ENCODE measurements around the gene GGNBP2. TPM values are rescaled to one million over a fixed set of nuclear protein-coding genes. Genes with fewer than 3 reads are reported as not detected.

The GGNBP2 gene
- polyA plus RNA-seq, 3 donors, result 22.3 to 89.5 (median 31.5) TPM

GRCh38 chr17:36583787-36584186 lies 39.1 kb downstream of the GGNBP2 start:
- no peak overlapping the region for H3K9ac ChIP-seq (ENCODE audit: insufficient read depth, low read length, poor library complexity, severe bottlenecking)
- Mint-ChIP-seq H3K27ac (no peak overlapping the region), H3K4me3 (no peak overlapping the region), H3K27me3 (ENCODE audit: low read depth in 3 of 3) (no peaks in the 10 kb centered on the region), H3K4me1 (no peaks in the 10 kb centered on the region), H3K9me3 (peaks cover 0 to 3% (median 0%) of the 10 kb centered on the region in 7 donors), H3K36me3 (peaks cover 74 to 89% of the 10 kb centered on the region in 2 donors)
- no peaks in the 10 kb centered on the region for H3K4me1 ChIP-seq (ENCODE audit: control insufficient read depth in 1 of 2, insufficient read depth in 2 of 2, low read length in 2 of 2)
- H3K27ac ChIP-seq (ENCODE audit: low read depth in 1 of 2, low read length in 2 of 2), result no peak overlapping the region
- H2AFZ ChIP-seq (ENCODE audit: insufficient read depth, low read depth, low read length, poor library complexity, severe bottlenecking), result no peak overlapping the region
- H3K36me3 ChIP-seq (replicated peaks in 1 of 2; ENCODE audit: control insufficient read depth in 1 of 2, insufficient read depth in 2 of 2, low read length in 2 of 2), result peaks cover 91 to 98% of the 10 kb centered on the region in 2 donors
- DNase-seq, result no peak
- H3K27me3 ChIP-seq (ENCODE audit: control insufficient read depth in 2 of 2, insufficient read depth in 2 of 2, low read length in 2 of 2), result no peaks in the 10 kb centered on the region
- H3K4me3 ChIP-seq (replicated peaks in 1 of 3; ENCODE audit: low read depth in 2 of 3, low read length in 3 of 3), result no peak overlapping the region
- peaks cover 85% of the 10 kb centered on the region for H4K20me1 ChIP-seq (ENCODE audit: insufficient read depth, low read length)
- WGBS (ENCODE audit: insufficient coverage), result no CpG with 5 or more reads among the region's 1 CpG
- H3K9me3 ChIP-seq (replicated peaks in 1 of 2; ENCODE audit: control insufficient read depth in 1 of 2, insufficient read depth in 1 of 2, low read length in 2 of 2), result no peaks in the 10 kb centered on the region
- intact Hi-C loops (cut with micrococcal nuclease), result no loop called here
- H3K4me2 ChIP-seq (replicated peaks; ENCODE audit: extremely low read depth, low read length, poor library complexity, severe bottlenecking), result no peak overlapping the region
- H3K79me2 ChIP-seq (ENCODE audit: insufficient read depth, low read length), result peaks cover 41% of the 10 kb centered on the region
- TF ChIP-seq, protein P1, sequence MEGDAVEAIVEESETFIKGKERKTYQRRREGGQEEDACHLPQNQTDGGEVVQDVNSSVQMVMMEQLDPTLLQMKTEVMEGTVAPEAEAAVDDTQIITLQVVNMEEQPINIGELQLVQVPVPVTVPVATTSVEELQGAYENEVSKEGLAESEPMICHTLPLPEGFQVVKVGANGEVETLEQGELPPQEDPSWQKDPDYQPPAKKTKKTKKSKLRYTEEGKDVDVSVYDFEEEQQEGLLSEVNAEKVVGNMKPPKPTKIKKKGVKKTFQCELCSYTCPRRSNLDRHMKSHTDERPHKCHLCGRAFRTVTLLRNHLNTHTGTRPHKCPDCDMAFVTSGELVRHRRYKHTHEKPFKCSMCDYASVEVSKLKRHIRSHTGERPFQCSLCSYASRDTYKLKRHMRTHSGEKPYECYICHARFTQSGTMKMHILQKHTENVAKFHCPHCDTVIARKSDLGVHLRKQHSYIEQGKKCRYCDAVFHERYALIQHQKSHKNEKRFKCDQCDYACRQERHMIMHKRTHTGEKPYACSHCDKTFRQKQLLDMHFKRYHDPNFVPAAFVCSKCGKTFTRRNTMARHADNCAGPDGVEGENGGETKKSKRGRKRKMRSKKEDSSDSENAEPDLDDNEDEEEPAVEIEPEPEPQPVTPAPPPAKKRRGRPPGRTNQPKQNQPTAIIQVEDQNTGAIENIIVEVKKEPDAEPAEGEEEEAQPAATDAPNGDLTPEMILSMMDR (IDR thresholded peaks at IDR 0.05), result no peak

DNA sequence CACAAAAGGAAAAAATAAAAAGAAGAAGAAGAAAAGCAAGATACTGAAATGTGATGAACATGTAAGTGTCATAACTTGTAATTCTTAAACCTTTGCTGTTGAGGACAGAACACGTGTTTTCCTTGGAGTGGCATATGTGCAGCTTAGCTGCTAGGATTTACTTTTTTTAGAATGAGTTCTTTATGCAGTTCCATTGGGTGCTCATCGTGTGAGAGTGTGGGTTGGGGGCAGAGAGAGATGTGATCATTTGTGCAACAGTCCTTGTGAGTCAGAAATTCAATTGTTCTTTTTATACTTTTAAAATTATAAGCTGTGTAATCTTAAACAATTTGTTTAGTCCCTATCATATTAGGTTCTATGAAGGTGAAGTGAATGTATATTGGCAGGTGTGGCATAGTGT lies 41.4 kb downstream of the GGNBP2 start:
- Histone ChIP-seq H4K20me1 (ENCODE audit: insufficient read depth, low read length) (peaks cover 89% of the 10 kb centered on the region), H3K79me2 (ENCODE audit: insufficient read depth, low read length) (peaks cover 25% of the 10 kb centered on the region), H3K9me3 (replicated peaks in 1 of 2; ENCODE audit: control insufficient read depth in 1 of 2, insufficient read depth in 1 of 2, low read length in 2 of 2) (no peaks in the 10 kb centered on the region), H2AFZ (ENCODE audit: insufficient read depth, low read depth, low read length, poor library complexity, severe bottlenecking) (no peak overlapping the region), H3K4me3 (replicated peaks in 1 of 3; ENCODE audit: low read depth in 2 of 3, low read length in 3 of 3) (no peak overlapping the region), H3K27ac (ENCODE audit: low read depth in 1 of 2, low read length in 2 of 2) (no peak overlapping the region), H3K4me1 (ENCODE audit: control insufficient read depth in 1 of 2, insufficient read depth in 2 of 2, low read length in 2 of 2) (peaks cover under 1 to 1% of the 10 kb centered on the region in 2 donors), H3K27me3 (ENCODE audit: control insufficient read depth in 2 of 2, insufficient read depth in 2 of 2, low read length in 2 of 2) (no peaks in the 10 kb centered on the region), H3K4me2 (replicated peaks; ENCODE audit: extremely low read depth, low read length, poor library complexity, severe bottlenecking) (no peak overlapping the region), H3K36me3 (replicated peaks in 1 of 2; ENCODE audit: control insufficient read depth in 1 of 2, insufficient read depth in 2 of 2, low read length in 2 of 2) (peaks cover 76 to 88% of the 10 kb centered on the region in 2 donors), H3K9ac (ENCODE audit: insufficient read depth, low read length, poor library complexity, severe bottlenecking) (no peak overlapping the region)
- H3K4me1 Mint-ChIP-seq, result peaks cover 8% of the 10 kb centered on the region
- intact Hi-C loops (cut with micrococcal nuclease), result no loop called here
- WGBS (ENCODE audit: insufficient coverage), result 100% methylated on average over 1 of the region's 2 CpGs
- peak overlapping the region in 1 of 7 donors; percentile 5 for H3K27ac Mint-ChIP-seq
- TF ChIP-seq, protein P1 (IDR thresholded peaks at IDR 0.05), result no peak
- no peak for DNase-seq
- H3K27me3 Mint-ChIP-seq (ENCODE audit: low read depth in 3 of 3), result no peaks in the 10 kb centered on the region
- peaks cover 61 to 80% of the 10 kb centered on the region in 2 donors for H3K36me3 Mint-ChIP-seq
- no peak overlapping the region for H3K4me3 Mint-ChIP-seq
- H3K9me3 Mint-ChIP-seq, result peaks cover 0 to 3% (median 0%) of the 10 kb centered on the region in 7 donors

Data from CD14-positive monocyte (primary cell).